AG08396 (cell line): ENCODE measurements around the gene IL22RA2.
"Not testable (repeated sequence)": the region's sequence is repeated elsewhere in the genome, so short reads cannot be mapped to it uniquely, and the experiment has no call there.

Source experiments
- DNase-seq: peaks from one replicate; pipeline ENCODE4 v3.0.0; 2012; ENCODE audit warnings: low spot score, mixed read lengths

The IL22RA2 gene

DNA sequence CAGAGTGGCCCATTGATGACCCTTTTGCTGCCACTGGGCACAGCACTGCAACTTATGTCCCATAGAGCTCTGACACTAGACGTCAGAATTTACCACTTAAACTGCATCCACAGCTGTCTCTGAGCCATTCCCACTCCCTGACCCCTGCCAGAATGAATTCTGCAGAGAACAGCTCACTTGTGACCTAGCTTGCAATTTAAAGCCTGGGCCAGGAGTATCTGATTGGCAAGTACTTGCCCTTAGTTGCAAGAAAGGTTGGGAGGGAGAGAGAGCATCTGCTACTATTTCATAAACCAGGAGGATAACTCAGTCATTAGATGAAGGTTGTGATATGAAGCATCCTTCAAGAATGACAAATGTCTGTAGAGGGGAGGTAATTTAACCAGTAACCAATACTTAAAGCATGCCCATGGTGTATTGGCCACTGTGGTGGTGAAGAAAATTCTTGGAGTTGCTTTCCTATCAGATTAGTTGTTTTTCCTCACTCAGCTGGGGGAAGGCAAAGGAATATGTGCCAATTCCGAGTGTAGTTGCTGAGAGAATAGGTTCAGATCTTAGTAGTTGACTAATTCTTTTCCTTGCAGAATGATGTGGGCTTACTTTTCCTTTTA, 46.5 kb downstream of the IL22RA2 start:
- no peak for DNase-seq

DNA sequence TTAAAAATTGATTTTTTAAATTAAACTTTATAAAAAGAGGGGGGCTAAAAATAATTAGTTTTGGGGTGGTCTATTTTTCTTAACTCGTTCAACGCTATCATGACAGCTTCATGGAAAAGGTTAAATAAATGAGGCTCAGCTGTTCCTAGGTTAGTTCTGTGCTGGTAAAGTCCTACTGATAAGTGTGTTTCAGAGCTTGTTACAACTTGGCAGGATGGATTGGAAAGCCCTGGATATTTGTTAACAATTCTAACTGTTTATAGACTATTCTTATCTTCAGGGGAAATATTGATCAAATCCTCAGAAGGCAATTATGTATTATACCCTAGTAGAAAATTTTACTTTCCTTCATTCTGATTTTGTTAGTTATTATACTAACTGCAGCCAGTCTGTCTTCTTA, 50.4 kb downstream of the IL22RA2 start:
- no peak for DNase-seq

DNA sequence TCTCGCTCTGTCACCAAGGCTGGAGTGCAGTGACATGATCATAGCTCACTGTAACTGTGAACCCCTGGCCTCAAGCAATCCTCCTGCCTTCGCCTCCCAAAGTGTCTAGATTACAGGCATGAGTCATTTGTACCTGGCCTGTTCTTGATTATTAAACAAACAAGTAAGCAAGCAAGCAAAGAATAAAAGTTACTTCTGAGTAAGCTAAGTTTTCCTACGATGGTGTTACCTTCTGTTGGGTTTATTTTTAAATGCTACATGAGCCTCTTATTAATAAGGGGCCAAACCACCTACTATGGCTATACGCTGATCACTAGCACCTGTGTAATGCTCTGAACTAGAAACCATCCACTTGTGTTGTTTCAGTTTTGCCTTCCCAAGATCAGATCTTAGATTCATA, 50.8 kb downstream of the IL22RA2 start:
- no peak for DNase-seq

DNA sequence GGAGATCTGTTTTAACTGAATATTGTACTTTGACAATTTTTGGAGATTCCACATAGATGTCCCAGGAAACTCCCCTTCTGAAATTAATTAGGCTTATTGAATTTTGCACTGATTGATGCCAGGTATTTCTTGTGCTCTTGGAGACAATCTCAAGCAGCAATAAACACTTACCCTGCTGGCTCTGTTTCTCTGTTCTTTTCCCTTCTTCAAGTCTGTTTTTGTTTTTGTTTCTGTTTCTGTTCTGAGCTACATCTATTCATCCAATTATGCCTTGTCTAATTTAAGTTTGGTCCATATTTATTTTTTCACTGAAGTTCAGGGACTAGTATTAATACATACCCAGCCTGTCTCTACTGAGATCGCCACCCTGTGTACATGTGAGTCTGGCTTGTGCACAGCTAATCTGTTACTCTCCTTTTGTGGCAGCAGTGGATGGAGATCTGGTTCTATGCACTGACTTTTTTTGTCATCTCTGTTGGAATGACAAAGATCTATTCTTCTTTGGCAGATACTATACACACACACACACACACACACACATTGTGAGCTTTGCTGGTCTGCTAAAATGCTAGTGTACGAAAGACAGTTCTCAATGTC, 51.9 kb downstream of the IL22RA2 start:
- DNase-seq, result no peak

DNA sequence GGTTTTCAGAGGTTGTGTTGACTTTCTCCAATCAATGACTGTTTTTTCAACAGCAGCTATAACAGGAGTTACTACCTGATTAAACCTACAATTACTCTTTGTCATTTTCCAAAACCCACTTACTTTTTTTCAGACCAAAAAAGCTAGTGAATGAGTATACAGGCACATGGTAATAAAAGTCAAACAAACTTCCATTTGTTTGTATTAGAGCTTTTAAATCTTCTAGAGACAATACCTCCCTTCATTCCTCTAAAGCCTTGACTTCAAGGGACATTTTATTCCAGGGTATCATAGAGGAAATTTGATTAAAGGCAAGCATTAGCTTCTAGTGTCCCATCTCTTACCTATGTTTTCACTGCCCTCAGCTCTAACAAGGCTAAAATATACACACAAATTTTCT, 52.7 kb downstream of the IL22RA2 start:
- DNase-seq, result no peak

- no peak for DNase-seq
Measured at GRCh38 chr6:137119196-137120104, 54.0 kb downstream of the IL22RA2 start.

GRCh38 chr6:137117581-137117980, 55.9 kb downstream of the IL22RA2 start:
- no peak for DNase-seq

DNA sequence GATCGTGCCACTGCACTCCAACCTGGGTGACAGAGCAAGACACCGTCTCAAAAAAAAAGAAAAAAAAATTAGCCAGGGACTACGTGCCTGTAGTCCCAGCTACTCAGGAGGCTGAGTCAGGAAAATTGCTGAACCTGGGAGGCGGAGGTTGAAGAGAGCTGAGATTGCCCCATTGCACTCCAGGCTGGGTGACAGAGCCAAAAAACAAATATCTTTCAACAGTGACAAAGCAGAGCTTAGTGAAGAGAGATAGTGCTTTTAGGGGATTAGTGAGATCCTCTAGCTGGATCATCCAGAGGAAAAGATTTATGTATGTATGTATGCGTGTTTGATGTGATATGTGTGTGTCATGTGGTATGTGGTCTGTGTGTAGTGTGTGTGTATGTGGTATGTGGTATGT, 56.6 kb downstream of the IL22RA2 start:
- no peak for DNase-seq

DNA sequence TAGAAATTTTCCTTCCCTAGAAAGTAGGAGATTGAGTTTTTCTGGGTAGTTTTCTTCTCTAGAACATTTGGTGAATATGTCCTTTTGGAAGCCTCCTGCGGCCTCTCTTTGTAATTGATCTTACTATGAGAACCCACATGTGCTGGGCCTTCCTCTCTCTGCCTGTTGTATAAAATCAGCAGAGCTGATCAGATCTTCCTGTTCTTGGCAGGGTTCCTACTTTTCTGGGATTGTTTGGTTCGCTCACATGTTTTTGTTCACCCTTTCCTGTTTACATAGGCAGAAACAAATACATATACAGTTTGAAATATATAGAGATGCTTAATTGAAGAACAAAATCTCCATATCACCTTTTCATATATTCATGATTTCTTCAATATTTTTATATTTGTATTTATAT, 57.8 kb downstream of the IL22RA2 start:
- no peak for DNase-seq

- DNase-seq, result no peak
Measured at GRCh38 chr6:137112067-137112355, 61.4 kb downstream of the IL22RA2 start.

GRCh38 chr6:137111296-137112066, 62.0 kb downstream of the IL22RA2 start:
- no peak for DNase-seq

DNA sequence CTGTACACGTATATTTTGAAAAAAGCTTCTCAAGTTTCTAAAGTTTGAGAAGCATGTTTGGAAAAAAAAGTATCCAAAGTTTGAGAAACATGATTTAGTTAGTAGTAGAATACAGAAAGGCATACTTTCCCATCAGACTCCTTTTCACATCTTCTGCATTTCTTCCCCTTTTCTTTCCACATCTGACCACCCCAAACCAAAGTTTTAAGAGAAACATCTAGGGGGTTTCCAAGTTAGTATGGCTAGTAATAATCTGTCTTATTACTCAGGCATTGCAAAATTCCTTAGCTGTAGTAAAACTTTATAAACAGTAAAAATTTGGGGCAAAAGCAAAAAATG, 65.7 kb downstream of the IL22RA2 start:
- no peak for DNase-seq

- not testable (repeated sequence) for DNase-seq
Measured at GRCh38 chr6:137107047-137107766, 66.2 kb downstream of the IL22RA2 start.

- DNase-seq, result no peak
Measured at GRCh38 chr6:137106183-137106582, 67.3 kb downstream of the IL22RA2 start.

- no peak for DNase-seq
Measured at GRCh38 chr6:137105375-137105774, 68.1 kb downstream of the IL22RA2 start.

DNA sequence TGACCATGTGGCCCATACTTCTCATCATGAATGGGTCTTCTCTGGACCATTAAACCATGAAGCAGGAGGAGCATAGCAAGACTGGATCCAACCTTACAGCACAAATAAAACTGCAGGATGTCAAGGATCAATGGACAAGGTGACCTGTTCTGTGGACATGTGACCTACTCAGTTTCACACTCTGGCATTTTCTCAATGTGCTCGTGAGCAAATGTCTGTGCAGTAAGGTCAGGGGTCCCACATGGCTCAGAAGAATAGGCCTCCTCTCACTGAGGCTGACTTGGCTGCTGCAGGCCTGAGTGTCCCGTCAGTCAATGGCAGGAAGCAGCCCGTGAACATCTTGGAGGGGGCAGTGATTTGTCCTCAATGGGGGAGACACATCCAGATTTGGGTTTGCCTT, 68.5 kb downstream of the IL22RA2 start:
- DNase-seq, result no peak

DNA sequence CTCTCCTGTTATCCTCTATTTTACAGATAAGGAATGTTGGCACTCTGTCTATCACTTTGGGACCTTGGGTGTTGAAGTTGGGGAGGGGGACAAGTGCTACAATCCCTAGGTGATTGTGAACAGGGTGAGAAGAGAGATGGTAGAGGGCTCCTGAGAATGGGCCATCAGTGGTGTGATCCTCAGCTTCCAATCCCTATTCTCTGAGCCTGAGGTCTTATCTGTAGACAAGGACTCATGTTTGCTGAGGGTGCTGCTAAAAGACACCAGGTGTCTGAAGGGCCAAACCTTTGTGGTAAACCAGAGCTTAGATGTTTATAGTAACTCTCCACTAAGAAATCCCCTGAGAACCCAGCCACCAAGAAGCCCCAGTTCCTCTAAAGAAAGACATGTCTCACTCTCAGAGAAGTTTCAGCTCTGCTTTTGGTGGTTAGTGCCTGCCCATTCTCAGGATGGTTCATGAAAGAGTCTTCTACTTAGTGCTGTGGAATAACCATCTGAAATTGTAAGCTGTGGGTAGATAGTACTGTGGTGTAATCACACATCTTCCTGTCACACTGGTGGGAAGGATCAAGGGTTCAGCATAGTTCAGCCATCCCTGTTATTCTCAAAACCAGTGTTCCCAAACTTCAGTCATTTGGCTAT, 70.5 kb downstream of the IL22RA2 start:
- no peak for DNase-seq

- no peak for DNase-seq
Measured at GRCh38 chr6:137102050-137102848, 71.2 kb downstream of the IL22RA2 start.

DNA sequence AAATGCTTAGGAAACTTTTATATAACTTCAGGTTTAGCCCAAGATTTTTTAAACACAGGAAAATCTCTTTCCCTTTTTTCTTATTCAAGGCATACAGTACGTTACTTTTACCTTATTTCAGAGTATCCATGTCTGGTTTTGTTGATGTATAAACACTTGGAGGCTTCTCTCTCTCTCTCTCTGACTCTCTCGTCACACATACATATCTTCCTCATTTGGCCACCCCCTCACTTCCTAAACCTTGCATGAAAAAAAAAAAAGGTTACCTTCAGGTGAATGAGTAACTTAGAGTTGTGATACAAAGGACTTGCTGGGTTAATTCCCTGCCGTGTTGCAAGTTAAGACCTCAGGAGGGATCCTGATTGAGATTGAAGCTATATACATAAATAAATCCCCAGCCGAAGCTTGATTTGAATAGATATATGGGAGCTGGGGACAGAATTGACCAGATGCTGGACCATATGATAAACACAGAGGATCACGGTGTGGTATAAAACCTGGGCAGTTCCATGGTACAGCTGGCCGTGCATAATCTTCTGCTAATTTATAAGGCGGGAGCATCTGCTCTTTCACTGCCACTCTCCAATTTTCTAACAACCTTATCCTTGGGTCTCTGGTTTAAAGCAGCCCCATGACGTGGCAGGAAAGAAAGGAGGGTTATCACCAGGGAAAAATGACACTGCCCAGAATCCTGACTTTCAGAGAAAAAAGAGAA, 73.6 kb downstream of the IL22RA2 start:
- no peak for DNase-seq

- no peak for DNase-seq
Measured at GRCh38 chr6:137097526-137097925, 75.9 kb downstream of the IL22RA2 start.
